ENCODE data around the gene OR52M1.
"Not testable (repeated sequence)": the region's sequence is repeated elsewhere in the genome, so short reads cannot be mapped to it uniquely, and the experiment has no call there.

OR52M1 gene

DNA sequence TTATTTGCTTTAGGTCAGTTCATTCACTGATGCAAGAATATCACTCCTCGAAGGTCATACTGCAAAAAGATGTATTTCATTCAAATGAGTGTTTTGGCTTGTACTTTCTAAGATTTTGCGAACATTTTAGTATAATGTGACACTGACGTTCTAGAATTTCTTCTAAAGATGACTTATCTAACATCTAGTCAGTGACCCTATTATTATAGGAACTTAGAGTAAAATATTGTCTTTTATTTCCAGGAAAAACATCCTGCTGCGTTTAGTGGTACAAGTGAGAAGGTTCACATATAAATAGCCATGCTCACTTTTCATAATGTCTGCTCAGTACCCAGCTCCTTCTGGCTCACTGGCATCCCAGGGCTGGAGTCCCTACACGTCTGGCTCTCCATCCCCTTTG lies at the start of gene OR52M1:
TSS of gene OR52M1 (plus strand) at position 301 of the 400 bp plus-strand sequence. CDS start at position 301, 0 bp downstream.
- DNase-seq: no peak

- DNase-seq: no peak
Measured at GRCh38 chr11:4495487-4495886, 49.5 kb upstream of the OR52M1 start.

GRCh38 chr11:4495986-4496385 lies 49.0 kb upstream of the OR52M1 start:
- no peak for DNase-seq

DNA sequence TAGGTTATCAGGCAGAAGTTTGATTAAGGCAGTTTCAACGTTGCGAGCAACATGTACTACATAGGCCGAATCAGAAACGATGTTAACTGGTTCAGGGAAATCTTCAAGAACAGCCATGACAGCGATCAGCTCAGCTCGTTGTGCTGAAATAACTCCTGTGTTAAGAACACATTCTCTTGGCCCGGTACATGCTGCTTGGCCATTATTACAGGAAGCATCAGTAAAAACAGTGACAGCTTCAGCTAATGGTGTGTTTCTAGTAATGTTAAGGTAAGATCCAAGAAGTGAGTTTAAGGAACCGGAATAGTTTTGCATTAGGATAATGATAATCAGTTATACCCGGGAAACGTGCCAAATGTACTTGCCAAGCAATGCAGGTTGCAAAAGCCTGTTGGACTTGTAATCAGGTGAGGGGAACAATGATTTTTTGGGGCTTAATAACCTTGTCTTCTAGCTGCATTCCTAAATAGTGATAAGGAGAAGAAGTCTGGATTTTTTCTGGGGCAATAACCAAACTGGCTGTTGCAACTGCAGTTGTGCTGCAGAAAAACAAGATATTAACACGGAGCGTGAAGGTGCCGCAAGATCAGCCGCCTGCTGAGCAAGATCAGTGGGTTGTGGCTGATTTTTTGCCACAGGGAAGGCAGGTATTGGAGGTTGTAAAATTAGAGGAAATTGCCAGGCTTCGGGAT lies 48.3 kb upstream of the OR52M1 start:
- DNase-seq: no peak

DNA sequence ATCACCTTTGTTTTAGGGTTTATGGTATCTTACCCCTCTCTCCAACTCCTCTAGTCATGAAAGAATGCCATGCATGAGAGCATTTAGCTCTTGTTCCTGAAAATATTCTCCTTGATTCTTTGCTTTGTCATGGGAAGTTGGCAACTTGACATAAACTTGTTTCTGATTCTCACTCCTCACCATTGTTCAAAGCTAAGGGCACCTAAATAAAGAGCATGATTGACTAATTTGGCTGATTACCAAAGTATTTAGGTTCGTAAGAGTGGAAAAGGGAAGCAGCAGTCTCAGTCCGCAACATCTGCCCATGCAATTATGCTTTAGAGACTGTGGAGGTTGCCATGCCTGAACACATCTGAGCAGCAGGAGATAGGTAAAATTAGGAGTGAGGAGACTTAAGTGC lies 36.1 kb upstream of the OR52M1 start:
- no peak for DNase-seq

- no peak for DNase-seq
Measured at GRCh38 chr11:4511282-4512245, 33.4 kb upstream of the OR52M1 start.

DNA sequence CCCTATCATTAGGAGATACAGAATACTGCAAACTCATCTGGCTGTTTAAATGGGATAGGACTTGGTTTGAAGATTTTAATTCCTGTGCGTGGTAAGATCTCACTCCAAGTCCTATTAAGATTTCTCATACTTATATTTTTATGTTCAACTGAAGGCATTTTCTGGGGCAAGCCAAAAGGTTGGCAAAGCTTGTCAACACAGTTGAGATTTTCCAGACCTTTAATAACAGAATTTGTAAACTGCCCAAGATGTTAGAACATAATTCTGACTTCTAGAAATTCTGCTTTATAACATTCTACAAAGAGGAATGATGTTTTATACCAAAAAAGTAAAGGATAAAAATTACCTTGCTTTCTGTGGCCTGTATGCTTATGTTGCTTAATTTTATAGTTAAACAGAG lies 30.8 kb upstream of the OR52M1 start:
- DNase-seq: no peak

- no peak for DNase-seq
Measured at GRCh38 chr11:4522339-4522738, 22.7 kb upstream of the OR52M1 start.

DNA sequence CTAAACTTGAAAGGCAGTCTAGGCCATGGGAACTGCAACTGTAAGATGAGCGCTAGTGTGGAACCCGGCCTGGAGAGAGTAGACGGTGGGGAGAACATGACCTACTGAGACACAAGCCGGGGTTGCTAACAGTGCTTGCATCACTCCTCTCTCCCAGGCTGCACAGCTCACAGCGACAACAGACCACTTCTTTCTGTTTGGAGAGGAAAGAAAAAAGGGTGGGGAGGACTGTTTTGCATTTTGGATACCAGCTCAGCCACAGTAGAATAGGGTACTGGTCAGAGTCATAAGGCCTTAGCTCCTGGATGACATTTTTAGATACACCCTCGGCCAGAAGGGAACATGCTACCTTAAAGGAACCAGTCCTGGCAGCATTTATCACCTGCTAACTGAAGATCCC lies 22.2 kb upstream of the OR52M1 start:
- DNase-seq: no peak

DNA sequence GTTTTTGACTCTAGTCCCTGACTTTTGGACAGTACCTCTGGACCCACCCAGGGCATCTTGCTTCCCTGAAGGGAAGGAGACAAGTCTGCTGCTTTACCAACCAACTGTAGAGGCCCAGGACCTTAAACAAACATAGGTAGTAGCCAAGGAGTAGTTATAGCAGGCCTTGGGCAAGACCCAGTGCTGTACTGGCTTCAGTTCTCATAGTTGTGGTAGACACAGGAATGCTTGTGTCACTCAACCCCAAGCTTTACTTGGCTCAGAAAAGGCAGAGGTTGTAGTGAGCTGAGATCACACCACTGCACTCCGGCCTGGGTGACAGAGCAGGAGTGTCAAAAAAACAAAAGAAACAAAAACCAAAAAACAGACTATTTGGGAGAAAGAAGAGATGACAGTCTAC lies 21.3 kb upstream of the OR52M1 start:
- no peak for DNase-seq

DNA sequence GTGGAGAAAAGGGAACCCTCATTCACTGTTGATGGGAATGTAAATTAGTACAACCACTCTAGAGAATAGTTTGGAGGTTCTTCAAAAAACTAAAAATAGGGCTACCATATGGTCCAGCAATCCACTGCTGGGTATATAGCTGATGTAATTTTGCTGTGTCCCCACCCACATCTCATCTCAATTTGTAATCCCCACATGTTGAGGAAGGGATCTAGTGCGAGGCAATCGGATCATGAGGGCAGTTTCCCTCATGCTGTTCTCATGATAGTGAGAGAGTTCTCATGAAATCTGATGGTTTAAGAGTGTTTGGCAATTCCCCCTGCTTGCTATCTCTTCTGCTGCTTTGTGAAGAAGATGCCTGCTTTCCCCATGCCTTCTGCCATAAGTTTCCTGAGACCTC lies 17.1 kb upstream of the OR52M1 start:
- no peak for DNase-seq

- not testable (repeated sequence) for DNase-seq
Measured at GRCh38 chr11:4531686-4532085, 13.3 kb upstream of the OR52M1 start.

DNA sequence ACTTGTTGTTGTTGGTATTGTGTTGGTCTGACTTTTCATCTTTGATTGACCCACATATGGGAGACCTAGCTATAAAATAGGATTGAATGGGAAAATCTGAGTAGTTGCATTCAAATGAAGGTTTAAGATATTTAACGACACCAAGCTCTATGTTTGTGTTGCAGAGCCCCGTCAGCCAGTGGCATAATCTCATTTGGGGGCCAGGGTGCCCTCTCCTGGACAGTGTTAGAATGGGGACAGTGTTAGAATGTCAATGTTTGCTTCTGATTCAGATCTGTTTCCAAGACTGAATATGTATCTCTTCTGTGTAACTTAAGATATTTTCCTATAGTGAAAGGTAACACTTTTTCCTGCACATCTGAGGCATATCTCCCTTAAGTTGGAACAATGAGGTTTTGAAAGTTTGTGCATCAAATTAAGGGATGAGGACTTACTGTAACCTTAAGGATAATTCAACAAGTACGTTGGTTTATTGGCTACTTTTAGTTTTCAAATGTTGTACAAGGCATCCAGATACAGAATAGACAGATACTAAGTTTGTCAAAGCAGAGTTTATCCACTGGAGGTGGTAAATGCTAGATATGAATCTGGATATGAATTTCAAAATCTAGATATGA lies 5.3 kb upstream of the OR52M1 start:
- peak in 2 of 4 experiments; percentile 9 to 28 for DNase-seq

- DNase-seq: no peak
Measured at GRCh38 chr11:4541071-4541470, 3.9 kb upstream of the OR52M1 start.

- DNase-seq: no peak
Measured at GRCh38 chr11:4543561-4543960, 1.4 kb upstream of the OR52M1 start.

DNA sequence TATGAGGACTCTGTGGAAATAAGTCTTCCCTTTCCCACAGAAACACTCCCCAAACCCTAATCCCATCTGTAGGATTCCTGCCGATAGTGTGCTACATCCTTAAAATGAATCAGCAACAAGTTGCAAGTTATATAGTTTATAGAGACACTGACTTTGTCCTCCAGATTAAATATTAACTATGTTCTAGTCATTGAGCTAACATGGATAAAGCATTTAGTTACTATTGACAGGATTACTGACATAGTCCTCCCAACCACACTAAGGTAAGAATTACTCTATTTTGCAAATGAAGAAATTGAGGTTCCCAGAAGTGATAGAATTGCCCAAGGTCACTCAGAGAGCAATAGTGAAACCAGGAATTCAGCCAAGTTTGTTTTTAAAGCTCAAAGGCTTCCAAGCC lies 1.9 kb downstream of the OR52M1 start:
- no peak for DNase-seq

DNA sequence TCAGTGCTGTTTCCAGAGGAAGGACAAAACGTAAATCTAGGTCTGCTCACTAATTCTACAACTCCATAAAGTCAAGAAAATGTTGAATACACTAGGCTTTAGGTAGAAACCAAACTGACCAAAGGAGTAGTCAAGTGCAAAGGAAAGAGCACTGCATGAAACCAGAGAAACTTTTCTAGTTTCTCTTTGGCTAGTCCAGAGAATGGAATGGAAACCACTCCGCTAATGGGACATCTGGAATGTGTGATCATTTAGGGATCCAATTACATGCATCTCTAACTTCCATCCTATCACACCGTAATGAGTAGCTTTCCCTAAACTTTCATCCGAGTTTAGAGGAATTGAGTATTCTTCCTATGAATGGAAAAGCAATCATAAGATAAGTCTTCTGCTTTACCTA lies 2.4 kb downstream of the OR52M1 start:
- no peak for DNase-seq

DNA sequence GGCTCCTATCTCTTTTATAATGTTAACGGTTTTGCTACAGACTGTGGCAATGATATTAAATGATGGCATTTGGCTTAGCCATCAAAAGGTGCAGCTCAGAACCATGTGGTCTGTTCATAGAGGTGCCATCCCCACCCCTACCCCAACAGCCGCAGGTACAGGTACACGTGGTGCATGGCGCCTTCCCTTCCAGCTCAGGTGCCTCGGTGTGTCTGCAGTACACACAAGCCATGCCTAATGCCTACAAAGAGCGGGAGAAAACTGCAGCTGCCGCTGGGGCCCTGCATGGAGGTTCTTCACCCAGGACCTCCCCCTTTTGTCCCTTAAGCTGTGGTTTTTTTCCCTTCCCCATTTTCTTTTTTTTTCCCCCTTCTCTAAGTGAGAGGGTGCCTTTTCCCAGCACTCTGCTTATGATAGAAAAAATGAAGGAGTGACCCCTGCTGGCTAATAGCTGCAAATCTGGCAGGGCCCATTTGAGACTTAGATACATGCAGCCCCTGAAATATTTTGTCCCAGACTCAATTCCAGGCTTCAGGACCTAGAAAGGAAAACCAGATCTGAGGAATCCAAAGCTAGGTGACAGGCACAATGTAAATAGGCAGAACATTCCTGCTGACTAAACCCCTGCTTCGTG lies 6.5 kb downstream of the OR52M1 start:
- DNase-seq: no peak

GRCh38 chr11:4559527-4560440 lies 14.8 kb downstream of the OR52M1 start:
- no peak for DNase-seq

DNA sequence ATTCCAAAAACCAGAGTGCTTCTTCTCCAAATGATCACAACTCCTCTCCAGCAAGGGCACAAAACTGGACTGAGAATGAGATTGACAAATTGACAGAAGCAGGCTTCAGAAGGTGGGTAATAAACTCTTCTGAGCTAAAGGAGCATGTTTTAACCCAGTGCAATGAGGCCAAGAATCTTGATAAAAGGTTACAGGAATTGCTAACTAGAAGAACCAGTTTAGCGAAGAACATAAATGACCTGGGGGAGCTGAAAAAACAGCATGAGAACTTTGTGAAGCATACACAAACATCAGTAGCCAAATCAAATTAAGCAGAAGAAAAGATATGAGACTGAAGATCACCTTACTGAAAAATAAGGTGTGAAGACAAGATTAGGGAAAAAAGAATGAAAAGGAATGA lies 15.5 kb downstream of the OR52M1 start:
- DNase-seq: no peak

GRCh38 chr11:4565371-4565770 lies 20.4 kb downstream of the OR52M1 start:
- DNase-seq: no peak

DNA sequence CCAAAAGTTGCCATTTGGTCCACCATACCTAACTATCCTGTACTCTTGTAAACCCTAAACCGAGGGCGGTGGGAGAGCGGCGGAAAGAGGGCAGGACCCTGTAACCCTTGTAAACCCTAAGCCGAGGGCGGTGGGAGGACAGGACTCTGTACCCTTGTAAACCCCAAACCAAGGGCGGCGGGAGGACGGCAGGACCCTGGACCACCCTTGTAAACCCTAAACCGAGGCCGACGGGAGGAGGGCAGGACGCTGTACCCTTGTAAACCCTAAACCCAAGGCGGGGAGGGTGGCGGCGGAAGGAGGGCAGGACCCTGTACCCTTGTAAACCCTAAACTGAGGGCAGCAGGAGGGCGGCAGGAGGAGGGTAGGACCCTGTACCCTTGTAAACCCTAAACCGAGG lies 24.1 kb downstream of the OR52M1 start:
- DNase-seq: no peak
